CD4-positive, alpha-beta T cell treated with Interleukin-2 at 100 ng/mL for 4 hours (primary cell): ENCODE data around the gene PGA5.
"Not testable (repeated sequence)": the region's sequence is repeated elsewhere in the genome, so short reads cannot be mapped to it uniquely, and the experiment has no call there.

Experiments used
- DNase-seq: peaks from one replicate; pipeline ENCODE4 v3.0.0-alpha.2; 2020; ENCODE audit warnings: low spot score

Gene PGA5

DNA sequence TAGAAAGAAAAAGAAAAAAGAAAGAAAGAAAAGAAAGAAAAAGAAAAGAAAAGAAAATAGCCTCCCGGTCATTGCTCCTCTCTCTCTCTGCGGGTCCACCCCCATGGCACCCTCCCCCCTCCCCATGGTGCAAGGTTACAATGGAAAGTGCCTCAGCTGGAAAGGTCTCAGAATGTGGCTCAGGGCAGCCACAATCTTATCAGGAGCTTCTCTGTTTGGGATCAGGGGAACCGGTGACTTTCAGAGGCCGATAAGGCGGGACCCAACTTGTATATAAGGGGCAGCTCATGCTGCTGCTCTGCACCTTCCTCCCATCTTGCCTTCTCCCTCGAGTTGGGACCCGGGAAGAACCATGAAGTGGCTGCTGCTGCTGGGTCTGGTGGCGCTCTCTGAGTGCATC, at the start of gene PGA5:
Gene PGA5, plus strand, starts transcription at position 301 of the 400 bp plus-strand sequence. Its CDS starts 52 bp downstream, at position 353.
- not testable (repeated sequence) for DNase-seq

DNA sequence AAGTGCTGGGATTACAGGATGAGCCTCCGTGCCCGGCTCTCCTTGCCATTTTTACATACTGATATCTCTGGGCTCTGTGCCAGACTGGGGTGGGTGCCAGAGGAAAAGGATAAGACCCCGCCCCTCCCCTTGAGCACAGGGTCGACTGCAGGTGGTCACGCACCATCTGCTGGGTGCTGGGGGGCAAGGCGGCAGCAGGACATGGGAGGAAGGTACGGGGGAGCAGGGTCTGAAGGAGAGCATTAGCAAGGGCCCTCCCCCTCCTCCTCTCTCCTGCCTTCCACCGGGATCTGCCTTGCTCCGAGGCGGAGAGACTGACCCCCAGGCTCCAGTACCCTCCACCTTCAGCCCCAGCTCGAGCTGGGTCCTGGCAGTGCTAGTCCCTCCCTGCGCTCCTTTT, 47.4 kb upstream of the PGA5 start:
- no peak for DNase-seq

DNA sequence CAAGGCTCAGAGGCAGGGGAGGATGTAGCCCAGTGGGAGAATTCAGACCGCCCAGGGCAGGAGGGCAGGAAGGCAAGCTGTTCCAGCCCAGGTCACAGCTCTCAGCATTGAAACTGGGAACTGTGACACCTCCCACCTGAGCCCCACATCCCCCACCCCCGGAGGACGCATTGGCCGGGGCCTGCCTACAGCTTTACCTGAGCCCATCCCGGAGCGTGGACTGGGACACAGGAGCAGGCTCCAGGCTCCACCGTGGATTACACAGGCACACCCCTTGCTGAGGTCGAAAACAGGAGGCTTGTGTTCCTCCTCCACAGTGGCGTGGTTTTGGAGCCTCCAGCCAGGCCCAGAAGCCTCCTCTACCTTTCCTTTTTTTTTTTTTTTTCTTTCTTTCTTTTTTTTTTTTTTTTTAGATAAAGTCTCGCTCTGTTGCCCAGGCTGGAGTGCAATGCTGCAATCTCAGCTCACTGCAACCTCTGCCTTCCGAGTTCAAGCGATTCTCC, 46.8 kb upstream of the PGA5 start:
- no peak for DNase-seq

DNA sequence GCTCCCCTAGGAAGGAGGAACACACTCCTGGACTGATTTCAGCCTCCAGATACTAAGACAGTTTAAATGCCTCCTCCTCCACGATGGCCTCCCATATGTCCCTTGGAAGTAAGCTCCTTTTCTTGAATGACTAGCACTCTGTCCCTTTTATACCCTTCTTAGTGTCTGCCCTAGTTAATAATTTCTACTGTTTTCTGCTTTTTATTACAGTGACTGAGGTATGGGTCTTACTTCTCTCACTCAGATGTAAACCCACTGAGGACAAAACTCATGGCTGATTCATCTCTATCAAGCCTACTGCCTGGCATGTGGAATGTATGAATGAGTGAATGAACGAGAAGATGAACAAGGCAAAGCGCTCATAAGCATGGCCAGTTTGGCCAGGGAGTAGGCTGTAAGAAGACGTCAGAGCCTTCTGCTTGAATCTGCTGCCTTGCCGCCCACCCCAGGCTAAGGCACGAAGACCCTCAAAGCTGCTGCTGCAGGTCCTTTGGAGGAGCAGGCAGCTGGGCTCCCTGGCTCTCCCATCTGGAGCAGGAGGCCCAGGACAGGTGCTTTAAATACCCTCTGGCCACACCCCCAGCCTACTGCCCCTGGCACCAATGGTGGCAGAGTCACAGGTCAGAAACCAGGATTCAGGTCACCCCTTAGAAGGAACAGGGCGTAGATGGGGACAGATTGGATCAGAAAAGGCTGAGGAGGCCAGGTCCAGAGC, 45.8 kb upstream of the PGA5 start:
- DNase-seq: no peak

DNA sequence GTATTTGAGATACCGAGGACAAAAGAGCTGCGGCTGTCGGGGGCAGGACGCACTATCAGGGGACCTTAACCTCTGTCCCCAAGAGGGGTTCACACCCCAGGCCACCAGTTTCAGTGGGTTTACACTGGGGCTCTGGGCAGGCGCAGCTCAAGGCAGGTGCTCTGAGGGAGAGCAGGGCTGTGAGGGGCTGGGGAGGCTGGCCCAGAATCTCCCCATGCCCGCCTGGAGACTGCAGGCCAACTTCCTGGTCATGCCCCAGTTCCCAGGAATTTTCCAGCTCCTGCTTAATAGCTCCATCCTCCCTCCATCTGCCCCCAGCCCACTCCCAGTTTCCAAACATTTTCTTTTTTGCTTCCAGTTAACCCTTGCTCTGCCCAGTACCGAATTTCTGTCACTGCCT, 45.3 kb upstream of the PGA5 start:
- DNase-seq: no peak

DNA sequence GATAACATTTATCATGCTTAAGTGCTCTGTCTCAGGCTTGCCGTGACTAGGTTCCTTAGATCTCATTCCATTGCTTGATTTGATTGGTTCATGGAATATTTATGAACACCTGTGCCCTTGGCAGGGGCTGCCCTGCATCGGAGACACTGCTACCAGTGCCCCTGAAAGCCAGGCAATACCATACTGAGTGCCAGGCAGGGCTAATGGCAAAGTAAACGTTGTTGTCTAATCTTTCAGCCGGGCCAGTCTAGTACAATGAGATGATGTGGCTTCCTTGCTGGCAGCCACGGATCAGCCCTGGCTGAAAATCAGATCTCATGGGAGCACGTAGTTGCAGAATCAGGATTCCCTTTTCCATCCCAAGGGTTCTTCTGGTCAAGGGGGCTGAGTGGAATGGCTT, 42.6 kb upstream of the PGA5 start:
- no peak for DNase-seq

DNA sequence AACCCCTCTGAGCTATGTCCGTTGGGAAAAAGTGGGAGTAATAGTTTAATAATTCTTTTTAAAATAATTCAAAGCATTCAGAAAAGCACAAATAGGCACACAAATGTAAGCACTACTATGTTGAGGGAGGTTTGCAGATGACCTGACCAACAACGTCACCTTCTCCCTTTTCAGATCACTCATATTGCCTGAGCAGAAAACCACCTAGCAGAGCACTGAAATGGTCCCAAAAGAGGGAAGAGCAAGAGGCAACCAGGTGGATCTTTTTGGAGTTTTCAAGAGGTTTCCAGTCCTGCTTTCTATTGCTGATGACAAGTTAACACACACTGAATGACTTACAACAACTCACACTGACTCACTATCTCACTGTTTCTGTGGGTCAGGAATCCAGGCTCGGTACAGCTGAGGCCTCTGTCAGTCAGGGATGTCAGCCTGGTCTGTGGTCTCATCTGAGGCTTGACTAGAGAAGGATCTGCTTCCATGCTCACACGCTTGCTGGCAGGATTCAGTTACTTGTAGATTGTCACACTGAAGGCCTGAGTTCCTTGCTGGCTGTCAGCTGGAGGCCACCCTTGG, 41.9 kb upstream of the PGA5 start:
- DNase-seq: no peak

DNA sequence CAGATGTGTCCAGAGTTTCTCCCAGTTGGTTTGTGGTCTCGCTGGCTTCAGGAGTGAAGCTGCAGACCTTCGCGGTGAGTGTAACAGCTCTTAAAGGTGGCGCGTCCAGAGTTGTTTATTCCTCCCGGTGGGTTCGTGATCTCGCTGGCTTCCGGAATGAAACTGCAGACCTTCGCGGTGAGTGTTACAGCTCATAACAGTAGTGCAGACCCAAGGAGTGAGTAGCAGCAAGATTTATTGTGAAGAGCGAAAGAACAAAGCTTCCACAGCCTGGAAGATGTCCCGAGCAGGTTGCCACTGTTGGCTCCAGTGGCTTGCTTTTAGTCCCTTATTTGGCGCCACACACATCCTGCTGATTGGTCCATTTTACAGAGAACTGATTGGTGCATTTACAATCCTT, 39.5 kb upstream of the PGA5 start:
- DNase-seq: no peak

DNA sequence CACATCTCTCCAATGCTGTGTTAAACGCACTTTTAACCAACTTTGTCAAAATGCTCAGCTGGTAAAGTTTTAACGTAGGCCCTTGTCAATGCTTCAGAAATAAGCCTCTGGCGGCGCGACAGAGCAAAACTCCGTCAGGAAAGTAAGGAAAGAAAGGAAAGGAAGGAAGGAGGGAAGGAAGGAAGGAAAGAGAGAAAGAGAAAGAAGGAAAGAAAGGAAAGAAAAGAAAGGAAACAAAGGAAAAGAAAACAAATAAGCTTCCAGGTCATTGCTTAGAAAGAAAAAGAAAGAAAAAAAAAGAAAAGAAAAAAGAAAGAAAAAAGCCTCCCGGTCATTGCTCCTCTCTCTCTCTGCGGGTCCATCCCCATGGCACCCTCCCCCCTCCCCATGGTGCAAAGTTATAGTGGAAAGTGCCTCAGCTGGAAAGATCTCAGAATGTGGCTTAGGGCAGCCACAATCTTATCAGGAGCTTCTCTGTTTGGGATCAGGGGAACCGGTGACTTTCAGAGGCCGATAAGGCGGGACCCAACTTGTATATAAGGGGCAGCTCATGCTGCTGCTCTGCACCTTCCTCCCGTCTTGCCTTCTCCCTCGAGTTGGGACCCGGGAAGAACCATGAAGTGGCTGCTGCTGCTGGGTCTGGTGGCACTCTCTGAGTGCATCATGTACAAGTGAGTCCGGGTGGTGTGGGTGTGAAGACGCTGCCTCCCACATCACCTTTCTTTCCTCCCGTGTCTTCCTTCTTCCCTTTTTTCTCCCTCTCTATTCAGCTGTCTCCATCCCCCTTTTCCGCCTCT, 37.8 kb upstream of the PGA5 start, which contains the start of gene PGA3:
Gene PGA3, plus strand, starts transcription at position 566 of the 797 bp plus-strand sequence. Its CDS starts 50 bp downstream, at position 616.
- DNase-seq: not testable (repeated sequence)

DNA sequence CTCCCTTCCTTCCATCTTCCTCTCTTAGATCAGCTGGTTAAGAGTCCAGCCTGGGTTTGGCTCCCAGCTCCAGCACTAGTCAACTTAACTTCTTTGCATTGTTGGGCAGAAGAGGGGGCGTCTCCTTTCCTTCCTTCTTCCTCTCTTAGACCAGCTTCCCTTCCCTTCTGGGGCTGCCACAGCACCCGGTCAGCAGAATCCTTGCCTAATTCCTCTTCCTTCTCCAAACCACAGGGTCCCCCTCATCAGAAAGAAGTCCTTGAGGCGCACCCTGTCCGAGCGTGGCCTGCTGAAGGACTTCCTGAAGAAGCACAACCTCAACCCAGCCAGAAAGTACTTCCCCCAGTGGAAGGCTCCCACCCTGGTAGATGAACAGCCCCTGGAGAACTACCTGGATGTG, 37.1 kb upstream of the PGA5 start:
- not testable (repeated sequence) for DNase-seq

DNA sequence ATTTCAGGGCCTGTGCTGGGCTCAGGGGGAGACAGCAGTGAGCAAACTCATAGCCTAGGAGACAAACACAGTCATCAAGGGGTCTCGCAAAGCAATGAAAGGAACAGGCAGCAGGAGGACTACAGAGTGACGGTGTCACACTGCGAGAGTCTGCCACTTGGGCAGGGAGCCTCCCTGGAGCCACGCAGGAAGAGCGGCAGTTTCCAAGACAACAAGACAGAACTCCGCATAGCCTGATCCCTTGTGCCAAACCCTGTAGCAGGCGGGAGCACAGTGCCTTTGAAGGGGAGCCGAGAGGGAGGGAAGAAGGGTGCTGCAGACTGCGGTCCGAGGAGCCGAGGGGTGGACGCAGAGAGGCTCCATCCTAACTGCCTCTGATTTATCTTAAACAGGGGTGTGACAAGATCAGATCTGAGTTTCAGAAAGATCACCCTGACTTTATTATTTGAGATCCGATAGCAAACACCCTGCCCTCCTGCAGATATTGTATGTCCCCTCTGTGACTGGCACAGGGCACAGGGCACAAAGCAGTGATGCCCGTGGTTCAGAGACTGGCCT, 36.4 kb upstream of the PGA5 start:
- DNase-seq: not testable (repeated sequence)

DNA sequence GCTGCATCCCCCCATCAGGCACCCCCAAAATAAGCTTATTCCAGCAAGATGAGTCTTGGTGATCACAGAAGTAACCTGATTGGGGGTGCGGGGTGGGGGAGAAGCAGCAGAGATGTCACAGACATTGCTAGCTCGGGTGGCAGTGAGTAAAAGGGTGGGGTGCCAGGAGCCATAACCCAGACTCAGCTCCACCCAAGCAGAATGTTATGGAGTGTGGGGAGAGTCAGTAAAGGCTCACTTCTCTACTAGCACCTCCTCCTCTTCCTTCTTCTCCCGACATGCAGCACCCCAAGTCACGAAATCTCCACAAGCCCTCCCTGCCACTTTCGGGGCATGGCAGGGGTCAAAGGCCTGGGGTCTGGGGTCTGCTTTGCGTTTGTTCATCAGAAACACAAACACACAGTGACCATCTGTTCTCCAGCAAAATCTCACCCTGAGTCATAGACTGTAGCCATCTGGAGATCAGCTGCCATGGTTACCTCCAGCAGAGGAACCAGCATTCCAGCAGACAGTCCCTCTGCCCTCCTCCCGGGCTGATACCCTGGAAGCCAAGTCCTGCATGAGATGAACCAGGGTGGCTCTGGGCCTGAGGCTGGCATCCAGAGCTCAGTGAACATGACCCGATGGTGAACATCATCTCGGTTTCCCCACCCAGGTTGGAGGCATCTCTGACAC, 33.2 kb upstream of the PGA5 start:
- DNase-seq: not testable (repeated sequence)

DNA sequence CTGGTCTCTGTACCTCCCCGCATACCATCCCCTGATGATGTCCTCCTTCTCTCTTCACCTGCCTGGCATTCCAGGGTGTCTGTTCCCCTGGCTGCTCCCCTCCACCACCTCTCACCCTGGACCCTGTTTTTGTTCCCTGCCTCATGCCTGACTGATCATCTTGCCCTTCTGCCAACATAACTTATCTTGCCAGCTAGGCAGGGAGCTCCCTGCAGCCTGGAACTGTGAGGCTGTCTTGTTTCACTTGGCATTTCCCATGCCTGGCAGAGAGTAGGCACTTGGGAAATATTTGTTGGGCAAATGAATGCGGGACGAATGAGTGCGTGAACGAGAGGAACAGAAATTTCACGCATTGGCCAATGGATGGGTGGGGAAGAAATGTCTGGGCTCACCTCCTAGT, 30.3 kb upstream of the PGA5 start:
- not testable (repeated sequence) for DNase-seq

DNA sequence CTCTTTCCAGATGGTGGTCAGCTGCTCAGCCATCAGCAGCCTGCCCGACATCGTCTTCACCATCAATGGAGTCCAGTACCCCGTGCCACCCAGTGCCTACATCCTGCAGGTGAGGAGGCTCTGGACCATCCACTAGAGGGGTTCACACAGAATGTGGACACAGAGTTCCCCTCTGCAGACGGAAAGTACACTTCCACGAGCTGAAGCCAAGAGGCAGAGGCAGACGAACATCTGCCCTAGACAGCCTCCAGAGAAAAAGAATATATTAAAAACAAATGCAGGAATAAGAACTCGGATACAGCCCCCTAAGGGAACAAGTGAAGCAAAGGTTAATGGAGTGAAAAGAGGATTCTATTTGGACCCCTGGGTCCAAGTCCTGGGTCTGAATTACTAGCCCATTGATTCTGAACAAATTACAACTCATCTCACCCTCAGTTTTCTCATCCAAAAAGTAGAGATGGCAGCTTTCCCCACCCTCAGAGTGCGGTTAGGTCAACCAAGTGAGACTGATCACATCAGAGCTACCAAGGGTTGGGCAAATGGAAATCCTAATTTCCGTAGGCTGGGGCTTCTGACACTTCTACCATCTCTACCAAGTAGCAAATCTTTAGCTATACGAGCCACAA, 29.5 kb upstream of the PGA5 start:
- DNase-seq: not testable (repeated sequence)

DNA sequence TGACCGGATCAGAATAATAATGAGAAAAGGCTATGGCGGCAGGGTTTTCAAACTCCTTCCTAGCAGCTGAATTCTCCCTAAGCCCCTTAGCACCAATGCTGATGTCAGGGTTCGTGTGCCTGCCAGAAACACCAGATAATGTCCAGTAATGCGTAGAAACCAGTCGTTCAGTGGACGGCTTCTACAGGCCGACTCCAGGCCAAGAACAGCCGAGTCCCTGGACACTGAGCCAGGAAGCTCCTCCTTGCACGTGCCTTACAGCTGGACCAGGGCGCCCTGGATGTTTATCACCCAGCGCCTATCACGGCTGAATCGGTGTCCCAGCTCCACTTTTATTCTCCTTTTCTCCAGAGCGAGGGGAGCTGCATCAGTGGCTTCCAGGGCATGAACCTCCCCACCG, 28.8 kb upstream of the PGA5 start:
- DNase-seq: not testable (repeated sequence)

DNA sequence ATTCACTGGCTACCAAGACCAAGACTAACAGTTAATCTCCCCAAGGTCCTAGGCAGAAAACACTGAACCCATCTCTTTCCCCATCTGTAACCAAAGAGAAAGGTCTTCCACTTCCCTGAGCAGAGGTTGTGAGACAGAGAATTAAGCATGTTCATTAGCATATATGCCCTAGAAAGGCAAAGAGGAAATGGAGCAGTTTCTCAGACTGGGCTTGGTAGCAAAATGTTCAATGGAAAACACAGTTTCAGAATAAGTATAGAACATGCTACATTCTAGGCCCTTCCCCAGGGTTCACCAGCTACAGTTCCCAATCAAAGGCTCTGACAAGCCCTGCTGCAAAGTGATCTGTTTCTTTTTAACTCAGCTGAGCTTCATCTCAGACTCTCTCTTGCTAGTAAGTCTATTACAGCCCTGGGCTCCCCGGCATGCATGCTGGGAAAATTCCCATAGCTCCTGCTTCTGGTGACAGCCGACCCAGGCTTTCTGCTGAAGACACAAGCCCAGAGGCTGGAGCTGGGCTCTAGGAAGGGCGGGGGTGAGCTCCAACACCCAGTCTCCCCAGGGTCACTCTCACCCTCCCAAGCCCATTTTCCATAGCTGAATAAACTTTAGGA, 27.2 kb upstream of the PGA5 start:
- DNase-seq: not testable (repeated sequence)

DNA sequence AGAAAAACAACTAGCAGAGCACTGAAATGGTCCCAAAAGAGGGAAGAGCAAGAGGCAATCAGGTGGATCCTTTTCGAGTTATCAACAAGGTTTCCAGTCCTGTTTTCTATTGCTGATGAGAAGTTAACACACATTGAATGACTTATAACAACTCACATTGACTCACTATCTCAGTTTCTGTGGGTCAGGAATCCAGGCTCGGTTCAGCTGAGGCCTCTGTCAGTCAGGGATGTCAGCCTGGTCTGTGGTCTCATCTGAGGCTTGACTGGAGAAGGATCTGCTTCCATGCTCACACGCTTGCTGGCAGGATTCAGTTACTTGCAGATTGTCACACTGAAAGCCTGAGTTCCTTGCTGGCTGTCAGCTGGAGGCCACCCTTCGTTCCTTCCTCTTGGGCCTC, 22.7 kb upstream of the PGA5 start:
- not testable (repeated sequence) for DNase-seq

DNA sequence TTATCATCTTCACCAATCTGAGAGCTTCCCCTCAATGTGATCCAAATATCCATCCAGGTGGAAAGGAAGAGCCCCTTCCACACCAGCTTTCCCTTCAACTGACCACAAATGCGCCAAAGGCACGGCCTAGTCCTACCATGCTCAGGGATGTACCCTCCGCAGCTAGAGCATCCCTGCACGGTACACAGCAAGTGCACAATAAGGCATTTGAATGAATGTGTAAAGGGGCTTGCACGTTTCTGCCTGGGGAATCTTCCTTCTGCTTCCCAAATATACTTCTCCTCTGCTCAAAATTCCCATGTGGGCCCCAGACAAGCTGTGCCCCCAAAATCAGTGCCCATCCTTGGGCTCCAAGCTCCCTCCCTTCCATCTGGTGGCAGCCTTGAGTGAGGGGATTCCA, 22.0 kb upstream of the PGA5 start:
- DNase-seq: not testable (repeated sequence)

DNA sequence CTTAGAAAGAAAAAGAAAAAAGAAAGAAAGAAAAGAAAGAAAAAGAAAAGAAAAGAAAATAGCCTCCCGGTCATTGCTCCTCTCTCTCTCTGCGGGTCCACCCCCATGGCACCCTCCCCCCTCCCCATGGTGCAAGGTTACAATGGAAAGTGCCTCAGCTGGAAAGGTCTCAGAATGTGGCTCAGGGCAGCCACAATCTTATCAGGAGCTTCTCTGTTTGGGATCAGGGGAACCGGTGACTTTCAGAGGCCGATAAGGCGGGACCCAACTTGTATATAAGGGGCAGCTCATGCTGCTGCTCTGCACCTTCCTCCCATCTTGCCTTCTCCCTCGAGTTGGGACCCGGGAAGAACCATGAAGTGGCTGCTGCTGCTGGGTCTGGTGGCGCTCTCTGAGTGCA, 18.9 kb upstream of the PGA5 start, which contains the start of gene PGA4:
Gene PGA4, plus strand, starts transcription at position 301 of the 400 bp plus-strand sequence. Its CDS starts 54 bp downstream, at position 355.
- not testable (repeated sequence) for DNase-seq

DNA sequence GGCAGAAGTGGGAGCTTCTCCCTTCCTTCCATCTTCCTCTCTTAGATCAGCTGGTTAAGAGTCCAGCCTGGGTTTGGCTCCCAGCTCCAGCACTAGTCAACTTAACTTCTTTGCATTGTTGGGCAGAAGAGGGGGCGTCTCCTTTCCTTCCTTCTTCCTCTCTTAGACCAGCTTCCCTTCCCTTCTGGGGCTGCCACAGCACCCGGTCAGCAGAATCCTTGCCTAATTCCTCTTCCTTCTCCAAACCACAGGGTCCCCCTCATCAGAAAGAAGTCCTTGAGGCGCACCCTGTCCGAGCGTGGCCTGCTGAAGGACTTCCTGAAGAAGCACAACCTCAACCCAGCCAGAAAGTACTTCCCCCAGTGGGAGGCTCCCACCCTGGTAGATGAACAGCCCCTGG, 18.3 kb upstream of the PGA5 start:
- not testable (repeated sequence) for DNase-seq
